GM19238 (cell line): ENCODE measurements around the gene BAG1.

Experiments used
- DNase-seq: peaks from one replicate; pipeline ENCODE4 v3.0.0; 2011; ENCODE audit warnings: low spot score; ENCODE audit not compliant: insufficient read length

BAG1 gene

GRCh38 chr9:33244137-33244784, 20.2 kb downstream of the BAG1 start:
- DNase-seq, result no peak

DNA sequence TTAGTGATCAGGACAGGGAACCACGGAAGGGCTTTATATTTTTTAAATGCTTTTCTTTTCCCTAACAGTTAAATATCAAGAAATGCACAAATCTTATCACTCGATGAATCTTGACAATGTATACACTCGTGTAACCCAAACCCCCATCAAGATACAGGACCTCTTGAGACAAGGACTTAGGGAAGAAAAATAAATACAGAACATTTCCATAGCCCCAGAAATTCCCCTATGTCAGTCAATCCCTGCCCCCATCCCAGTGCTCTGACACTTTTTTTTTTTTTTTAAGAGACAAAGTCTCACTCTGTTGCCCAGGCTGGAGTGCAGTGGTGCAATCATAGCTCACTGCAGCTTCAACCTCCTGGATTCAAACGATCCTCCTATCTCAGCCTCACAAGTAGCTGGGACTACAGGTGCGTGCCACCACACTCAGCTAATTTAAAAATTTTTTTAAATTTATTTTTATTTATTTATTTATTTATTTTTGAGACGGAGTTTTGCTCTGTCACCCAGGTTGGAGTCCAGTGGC, 21.8 kb downstream of the BAG1 start:
- DNase-seq, result no peak

GRCh38 chr9:33241298-33241697, 23.2 kb downstream of the BAG1 start:
- DNase-seq, result no peak

- no peak for DNase-seq
These were observed 24.6 kb downstream of the BAG1 start, which contains the start of gene SPINK4 for GRCh38 chr9:33239921-33240320. SPINK4 (plus strand) TSS chr9:33240167; CDS start chr9:33240209, 42 bp downstream.

DNA sequence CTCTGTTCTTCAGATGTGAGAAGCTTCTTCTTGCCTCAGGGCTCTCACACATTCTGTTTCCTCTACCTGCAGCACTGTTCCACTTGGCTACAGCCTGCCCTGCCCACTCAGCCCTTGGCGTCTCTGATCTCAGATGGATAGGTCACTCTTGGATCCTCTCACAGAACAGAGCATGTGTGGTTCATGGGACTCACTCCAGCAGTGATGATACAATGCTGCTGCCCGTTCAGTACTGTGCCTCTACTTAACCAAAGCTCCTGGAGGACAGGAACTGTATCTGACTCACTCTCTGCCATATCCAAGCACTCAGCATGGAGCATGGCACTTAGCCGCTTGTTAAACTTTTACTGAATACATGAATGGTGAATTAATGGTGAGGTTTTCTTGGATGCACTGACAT, 27.9 kb downstream of the BAG1 start:
- no peak for DNase-seq

DNA sequence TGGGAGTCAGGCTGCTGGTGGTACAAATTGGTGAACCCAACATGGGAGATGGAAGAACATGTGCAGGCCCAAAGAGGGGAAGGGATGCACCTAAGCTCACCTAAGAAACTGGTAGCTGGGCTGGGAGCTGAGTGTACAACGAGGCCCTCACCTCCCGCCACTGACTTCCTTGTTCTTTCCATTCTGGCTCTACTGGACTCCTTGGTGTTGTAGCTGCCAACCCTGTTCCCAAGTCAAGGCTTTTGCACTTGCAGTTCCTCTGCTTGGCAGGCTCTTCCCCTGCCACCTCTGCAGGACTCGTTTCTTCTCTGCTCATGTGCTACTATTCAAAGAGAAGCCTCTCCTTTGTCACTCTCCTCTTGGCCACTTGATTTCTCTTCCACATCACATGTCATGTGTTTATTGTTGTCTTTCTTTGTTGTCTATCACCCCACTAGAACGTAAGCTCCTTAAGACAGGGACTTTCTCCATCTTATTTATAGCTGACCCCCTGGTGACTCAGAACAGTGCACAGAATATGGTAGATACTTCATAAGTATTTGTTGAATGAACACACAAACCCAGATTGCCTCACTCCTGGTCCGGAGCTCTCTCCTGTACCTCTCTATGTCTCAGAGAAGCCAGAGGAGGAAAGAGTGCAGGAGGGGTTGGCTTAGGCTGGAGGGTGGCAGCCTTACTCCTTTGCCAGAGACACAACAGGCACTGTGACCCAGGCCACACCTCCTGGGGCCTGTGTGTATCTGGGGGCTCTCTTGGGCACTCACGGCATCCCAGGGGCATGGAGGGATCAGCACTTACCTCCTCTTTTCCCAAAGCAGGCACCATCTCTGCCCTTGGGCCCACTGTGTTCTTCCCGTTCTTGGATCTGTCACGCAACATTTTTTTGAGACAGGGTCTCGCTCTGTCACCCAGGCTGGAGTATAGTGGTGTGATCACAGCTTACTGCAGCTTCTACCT, 29.7 kb downstream of the BAG1 start:
- no peak for DNase-seq

DNA sequence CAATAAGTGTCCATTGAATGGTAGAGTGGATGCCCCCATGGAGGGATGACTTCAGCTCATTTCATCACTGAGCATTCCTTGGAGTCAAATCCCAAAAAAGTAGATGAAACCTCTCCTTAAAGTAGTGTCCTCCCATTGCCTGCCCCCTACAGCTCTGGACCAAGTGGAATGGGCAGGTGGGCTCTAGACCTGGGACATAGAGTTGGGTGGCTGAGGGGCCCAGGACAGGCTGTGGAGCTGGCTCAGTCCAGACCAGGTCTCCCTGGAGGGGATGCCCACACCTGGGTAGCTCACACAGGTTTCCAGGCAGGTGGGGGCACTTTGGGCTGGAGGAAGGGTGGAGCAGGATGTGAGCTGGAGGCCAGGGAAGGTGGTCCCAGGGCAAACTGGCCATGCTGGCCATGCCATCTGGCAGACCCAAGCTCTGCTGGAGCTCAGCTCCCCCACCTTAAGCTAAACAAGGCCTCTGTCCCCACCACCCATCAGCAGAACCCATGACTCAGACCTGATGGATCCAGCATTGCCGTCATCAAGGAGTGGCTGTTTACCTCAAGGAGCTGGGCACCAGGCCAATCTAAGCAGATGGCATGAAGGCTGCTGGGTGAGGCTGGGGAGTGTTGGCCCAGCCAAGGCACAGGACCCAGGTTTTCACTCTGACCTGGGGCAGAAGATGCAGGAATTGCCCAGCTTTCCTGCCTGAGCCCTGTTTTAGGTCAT, 30.7 kb downstream of the BAG1 start:
- no peak for DNase-seq

DNA sequence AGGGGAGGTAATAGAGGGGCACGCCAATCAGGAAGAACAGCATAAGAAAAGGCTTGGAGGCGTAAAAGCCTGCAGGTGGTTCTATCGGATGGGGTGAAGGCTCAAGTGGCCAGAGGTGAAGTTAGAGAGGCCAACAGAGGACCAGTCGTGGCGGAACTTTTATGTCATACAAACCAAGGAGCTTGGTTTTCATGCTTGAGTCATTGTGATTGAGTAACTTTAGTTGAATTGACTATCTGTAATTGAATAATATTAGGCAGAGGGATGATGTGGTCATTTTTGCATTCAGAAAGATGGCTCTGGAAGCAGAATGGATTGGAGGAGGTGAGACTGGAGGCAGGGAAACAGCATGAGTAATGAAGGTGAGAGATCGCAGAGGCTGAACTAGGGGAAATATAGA, 31.7 kb downstream of the BAG1 start:
- no peak for DNase-seq

- DNase-seq, result no peak
These were observed 32.9 kb downstream of the BAG1 start for GRCh38 chr9:33231623-33231942.

DNA sequence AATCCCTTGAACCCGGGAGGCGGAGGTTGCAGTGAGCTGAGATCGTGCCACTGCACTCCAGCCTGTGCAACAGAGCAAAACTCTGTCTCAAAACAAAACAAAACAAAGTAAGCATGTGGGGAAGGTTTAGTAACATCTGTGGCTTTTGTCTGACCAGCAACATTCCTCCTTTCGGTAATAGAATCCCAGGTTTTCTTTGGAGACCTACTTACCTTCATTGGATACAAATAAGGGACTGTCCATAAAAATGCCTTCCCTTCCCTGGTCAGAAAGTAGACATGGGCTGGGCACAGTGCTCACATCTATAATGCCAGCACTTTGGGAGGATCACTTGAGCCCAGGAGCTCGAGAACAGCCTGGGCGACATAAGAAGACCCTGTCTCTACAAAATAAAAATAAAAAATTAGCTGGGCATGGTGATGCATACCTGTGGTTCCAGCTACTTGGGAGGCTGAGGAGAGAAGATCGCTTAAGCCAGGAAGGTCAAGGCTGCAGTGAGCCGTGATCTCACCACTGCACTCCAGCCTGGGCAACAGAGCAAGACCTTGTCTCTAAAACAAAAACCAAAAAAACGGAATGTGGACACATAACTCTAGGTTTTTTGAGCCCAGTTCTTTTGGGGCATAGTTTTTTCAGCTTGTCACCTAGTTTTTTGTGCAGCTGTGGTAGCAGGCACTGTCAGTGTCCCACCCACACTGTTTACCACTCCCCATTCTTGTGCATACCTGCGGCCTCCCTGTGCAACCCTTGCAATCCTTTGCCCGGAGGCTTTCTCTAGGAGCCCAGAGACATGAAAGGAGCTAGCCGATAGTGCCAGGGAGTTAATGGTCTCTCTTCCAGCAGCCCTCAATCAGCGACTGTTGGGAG, 33.5 kb downstream of the BAG1 start:
- no peak for DNase-seq

GRCh38 chr9:33229359-33230114, 35.0 kb downstream of the BAG1 start:
- DNase-seq, result no peak

GRCh38 chr9:33228606-33229005, 35.9 kb downstream of the BAG1 start:
- no peak for DNase-seq

DNA sequence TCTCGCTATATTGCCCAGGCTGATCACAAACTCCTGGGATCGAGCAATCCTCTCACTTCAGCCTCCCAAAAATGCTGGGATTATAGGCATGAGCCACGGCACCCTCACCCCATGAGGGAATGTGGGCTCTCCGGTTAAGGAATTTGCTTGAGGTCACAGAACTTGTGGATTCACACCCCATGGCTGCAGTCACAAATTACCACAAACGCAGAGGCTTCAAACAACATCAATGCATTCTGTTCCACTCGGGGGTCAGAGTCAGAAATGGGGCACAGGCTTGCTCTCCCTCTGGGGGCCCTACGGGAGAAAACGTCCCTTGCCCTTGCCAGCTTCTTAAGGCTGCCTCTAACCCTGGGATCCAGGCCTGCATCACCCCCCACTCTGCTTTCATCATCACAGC, 36.8 kb downstream of the BAG1 start:
- DNase-seq, result no peak

GRCh38 chr9:33227008-33227398, 37.5 kb downstream of the BAG1 start:
- DNase-seq, result no peak

DNA sequence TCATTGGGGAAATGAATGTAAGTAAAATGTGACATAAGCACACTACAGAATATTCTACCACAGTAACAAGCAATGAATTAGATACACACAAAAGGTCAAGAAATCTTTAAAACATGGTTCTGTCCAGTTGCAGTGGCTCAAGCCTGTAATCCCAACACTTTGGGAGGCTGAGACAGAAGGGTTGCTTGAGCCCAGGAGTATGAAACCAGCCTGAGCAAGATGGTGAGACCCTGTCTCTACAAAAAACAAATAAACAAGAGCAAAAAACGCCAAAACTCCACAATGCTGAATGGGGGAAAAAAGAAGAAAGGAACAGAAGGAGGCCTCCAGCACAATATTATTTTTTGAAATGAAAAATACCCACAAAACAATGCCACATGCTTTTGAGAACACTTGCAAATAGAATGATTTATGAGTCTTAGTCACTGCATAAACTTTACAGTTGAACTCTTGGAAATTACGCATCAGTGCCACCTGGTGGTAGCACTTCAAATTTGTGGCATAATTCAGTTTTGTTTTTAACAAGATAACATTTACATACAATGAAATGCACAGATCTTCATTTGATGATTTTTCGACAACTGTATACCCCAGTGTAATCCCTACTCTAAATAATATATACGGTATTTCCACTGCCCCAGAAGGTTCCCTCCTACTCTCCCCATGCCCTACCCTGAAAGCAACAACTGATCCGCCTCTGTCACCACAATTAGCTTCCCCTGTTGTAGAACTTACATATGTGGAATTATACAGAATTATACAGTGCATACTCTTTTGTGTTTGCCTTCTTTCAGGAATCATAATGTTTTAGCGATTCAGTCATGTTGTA, 39.0 kb downstream of the BAG1 start:
- DNase-seq, result no peak

- no peak for DNase-seq
These were observed 40.8 kb downstream of the BAG1 start for GRCh38 chr9:33223696-33224095.

GRCh38 chr9:33222031-33222430, 42.5 kb downstream of the BAG1 start:
- DNase-seq, result no peak

DNA sequence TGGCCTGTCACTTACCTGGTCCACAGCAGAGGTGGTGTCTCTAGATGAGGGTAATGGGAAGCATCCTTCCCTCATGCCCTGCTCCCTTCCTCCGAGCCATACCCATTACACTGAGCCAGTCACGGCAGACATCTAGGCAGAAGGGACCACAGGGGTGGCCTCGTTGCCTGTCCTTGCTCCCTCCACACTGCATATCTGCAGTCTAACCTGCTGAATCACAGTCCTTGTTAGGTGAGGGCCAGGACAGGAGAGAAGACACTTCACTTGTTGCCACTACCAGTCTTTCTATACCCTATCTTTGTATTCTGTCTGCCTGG, 43.0 kb downstream of the BAG1 start:
- no peak for DNase-seq
